Cardiac fibroblast (primary cell): Measurements from ENCODE around the gene SIGLEC11.
A peak's percentile ranks its signal among the peaks of the same experiment; 100 is the strongest.

Experiments used
- DNase-seq, 2 donors: peaks; one replicate each; pipeline versions ENCODE4 v3.0.0 to v3.0.0-alpha.2; 2010; ENCODE audit warnings: low read depth in 2 of 2
- H3K4me3 ChIP-seq, 2 donors: replicated peaks in 1 of 2; 1 replicate in 1 of 2; 2 replicates in 1 of 2; pipeline ENCODE4 v1.5.1; 2011; ENCODE audit warnings: low read depth in 2 of 2, low read length in 2 of 2, mild to moderate bottlenecking in 2 of 2, moderate library complexity in 1 of 2
- CTCF ChIP-seq: IDR thresholded peaks from one replicate; pipeline ENCODE4 v1.5.1; 2011; ENCODE audit warnings: low read depth, mild to moderate bottlenecking, low read length, inconsistent platforms

SIGLEC11 gene

GRCh38 chr19:49932041-49932451 is 28.9 kb downstream of the SIGLEC11 start:
- no peak for TF ChIP-seq CTCF
- no peak overlapping the region for H3K4me3 ChIP-seq
- no peak for DNase-seq

DNA sequence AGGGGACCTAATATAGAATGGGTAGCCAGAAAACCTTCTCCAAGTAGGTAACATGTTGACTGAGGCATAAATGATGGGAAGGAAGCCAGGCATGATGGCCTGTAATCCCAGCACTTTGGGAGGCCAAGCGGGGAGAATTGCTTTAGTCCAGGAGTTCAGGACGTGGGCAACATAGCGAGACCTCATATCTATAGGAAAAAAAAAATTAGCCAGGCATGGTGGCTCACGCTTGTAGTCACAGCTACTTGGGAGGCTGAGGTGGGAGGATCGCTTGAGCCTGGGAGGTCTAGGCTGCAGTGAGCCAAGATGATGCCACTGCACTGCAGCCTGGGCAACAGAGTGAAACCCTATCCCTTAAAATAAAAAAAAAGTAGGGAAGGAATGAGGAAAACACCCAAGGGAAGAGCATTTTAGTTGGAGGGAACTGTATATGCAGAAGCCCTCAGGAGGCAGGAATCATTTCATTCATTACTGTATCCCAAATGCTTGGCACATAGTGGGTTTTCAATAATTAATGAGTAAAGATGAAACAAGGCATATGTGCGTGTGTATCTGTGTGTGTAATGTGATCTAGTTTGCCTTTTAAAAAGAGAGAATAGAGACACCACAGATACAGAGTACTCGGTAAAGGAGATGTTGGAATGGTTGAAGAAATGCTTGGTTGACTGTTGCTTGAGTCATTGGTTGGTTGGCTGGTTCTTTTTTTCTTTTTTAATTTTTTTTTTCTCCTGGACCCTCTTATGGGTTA is 29.5 kb downstream of the SIGLEC11 start:
- no peak for DNase-seq
- no peak for TF ChIP-seq CTCF
- no peak overlapping the region for H3K4me3 ChIP-seq

DNA sequence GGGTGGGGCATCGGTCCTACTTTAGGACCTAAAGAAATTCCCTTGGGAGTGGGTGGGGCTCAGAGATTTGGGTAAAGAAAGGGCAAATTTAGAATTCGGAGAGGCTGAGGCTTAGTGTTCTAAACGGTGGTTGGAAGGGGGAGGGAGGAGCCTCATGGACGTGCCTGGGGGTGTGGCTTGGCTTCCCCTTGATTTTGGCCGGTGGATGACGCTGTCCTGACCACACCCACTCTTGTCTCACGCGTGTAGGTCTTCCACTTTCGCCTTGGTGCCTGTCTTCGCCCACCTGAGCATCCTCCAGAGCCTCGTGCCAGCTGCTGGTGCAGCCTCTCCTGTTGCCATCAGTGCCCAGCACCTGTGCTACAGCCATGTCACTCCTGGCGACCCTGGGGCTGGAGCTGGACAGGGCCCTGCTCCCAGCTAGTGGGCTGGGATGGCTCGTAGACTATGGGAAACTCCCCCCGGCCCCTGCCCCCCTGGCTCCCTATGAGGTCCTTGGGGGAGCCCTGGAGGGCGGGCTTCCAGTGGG is 30.4 kb downstream of the SIGLEC11 start:
- DNase-seq = peak; percentile 18 to 57
- H3K4me3 ChIP-seq = peak overlapping the region in 1 of 2 donors; percentile 42
- no peak for TF ChIP-seq CTCF

- peak; percentile 16 for TF ChIP-seq CTCF
- peak; percentile 99 for DNase-seq
- peak overlapping the region; percentile 97 to 99 for H3K4me3 ChIP-seq
Observed at GRCh38 chr19:49929611-49930482, 31.1 kb downstream of the SIGLEC11 start.

DNA sequence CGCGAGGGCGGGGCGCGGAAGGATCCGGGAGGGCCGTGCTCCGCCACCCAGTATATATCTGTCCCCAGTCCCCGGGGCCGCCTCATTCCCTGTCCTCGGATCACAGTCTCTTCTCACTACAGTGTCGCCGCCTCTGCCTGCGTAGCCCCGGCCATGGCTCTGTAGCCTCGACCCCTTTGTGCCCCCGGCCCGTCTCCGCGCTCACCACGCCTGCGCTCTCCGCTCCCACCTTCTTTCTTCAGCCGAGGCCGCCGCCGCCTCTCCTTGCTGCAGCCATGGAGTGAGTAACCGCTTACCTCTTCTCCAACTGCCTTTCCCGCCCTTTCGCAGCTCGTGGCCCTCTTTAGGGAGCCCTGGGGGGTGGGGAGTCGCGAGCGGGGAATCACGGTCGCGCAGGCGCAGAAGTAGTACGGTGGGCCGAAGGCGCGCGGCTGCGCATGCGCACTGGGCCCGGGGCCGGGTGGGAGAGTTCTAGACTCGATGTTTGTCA is 31.8 kb downstream of the SIGLEC11 start, which contains the start of the genes ATF5 and NUP62:
Gene ATF5, plus strand, starts transcription at position 85 of the 490 bp plus-strand sequence. CDS start 1,646 bp downstream, outside the sequence.
Gene NUP62, minus strand, starts transcription at position 384 of the 490 bp plus-strand sequence. CDS start 19,697 bp downstream, outside the sequence.
- H3K4me3 ChIP-seq = peak within 1 kb of the TSS; percentile 97 to 99
- DNase-seq = peak; percentile 84 to 89
- TF ChIP-seq CTCF = no peak

DNA sequence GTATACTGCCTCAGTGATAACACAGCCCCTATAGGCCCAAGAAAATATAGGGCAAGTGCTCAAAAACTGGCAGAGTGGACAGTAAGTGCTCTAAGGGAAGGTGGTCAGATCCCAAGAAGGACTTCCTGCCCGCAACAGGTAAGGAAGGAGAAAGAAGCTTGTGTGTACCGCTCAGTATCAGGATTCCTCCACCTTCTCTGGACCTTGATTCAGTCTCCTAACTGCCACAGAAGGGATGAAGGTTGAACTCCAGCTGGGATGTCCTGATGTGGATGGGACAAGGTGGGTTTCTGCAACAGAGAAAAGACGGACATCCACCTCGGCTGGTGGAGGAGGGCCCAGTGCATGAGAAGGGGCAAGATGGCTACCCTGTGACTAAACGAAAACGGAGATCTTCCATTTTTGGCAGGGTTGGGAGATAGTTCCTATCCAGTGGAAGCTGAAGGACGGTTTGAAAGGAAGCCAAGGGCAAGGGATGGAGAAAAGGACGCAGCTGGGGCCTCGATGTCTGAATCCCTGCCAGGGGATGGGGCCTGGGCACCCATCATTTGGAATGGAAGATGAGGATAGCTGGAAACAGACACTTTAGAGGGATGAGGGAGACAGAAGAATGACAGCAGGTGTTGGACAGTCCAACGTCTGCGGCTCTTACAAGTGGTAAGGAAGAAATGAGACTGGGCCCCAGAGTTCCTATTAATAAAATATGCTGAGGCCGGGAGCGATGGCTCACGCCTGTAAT is 33.3 kb downstream of the SIGLEC11 start:
- no peak for DNase-seq
- H3K4me3 ChIP-seq = no peak overlapping the region
- no peak for TF ChIP-seq CTCF
